Measurements from ENCODE around the gene PLB1.

GRCh38 chr2:28565033-28565432 lies 69.2 kb downstream of the PLB1 start:
- TF ChIP-seq, protein P1, sequence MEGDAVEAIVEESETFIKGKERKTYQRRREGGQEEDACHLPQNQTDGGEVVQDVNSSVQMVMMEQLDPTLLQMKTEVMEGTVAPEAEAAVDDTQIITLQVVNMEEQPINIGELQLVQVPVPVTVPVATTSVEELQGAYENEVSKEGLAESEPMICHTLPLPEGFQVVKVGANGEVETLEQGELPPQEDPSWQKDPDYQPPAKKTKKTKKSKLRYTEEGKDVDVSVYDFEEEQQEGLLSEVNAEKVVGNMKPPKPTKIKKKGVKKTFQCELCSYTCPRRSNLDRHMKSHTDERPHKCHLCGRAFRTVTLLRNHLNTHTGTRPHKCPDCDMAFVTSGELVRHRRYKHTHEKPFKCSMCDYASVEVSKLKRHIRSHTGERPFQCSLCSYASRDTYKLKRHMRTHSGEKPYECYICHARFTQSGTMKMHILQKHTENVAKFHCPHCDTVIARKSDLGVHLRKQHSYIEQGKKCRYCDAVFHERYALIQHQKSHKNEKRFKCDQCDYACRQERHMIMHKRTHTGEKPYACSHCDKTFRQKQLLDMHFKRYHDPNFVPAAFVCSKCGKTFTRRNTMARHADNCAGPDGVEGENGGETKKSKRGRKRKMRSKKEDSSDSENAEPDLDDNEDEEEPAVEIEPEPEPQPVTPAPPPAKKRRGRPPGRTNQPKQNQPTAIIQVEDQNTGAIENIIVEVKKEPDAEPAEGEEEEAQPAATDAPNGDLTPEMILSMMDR (conservative IDR thresholded peaks at IDR 0.05; ENCODE audit: low read length), result no peak
- TF ChIP-seq EZH2phosphoT487 (IDR thresholded peaks at IDR 0.05; ENCODE audit: borderline replicate concordance, low read depth, low read length), result no peak
